Measurements from ENCODE around the gene GTF2A2.

GTF2A2 gene

DNA sequence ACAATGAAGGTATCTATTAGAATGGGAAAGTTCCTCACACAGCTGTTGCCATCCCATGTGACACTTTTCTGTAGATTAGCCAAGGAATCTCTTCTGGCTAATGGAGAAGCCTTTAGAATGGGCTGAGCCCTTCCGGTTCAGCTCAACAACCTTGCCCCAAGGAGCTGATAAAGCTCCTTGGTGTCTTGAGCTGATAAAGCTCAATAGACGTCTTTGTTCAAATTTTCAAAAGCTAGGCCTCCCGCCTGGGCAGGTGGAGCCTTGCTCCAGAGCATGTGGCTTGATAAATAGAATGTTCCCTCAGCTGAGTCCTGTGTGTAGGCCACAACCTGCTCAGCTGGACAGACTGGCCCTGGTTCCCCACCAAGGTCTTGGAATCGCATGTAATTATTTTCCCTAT, 39.0 kb upstream of the GTF2A2 start:
- TF ChIP-seq, protein P1, sequence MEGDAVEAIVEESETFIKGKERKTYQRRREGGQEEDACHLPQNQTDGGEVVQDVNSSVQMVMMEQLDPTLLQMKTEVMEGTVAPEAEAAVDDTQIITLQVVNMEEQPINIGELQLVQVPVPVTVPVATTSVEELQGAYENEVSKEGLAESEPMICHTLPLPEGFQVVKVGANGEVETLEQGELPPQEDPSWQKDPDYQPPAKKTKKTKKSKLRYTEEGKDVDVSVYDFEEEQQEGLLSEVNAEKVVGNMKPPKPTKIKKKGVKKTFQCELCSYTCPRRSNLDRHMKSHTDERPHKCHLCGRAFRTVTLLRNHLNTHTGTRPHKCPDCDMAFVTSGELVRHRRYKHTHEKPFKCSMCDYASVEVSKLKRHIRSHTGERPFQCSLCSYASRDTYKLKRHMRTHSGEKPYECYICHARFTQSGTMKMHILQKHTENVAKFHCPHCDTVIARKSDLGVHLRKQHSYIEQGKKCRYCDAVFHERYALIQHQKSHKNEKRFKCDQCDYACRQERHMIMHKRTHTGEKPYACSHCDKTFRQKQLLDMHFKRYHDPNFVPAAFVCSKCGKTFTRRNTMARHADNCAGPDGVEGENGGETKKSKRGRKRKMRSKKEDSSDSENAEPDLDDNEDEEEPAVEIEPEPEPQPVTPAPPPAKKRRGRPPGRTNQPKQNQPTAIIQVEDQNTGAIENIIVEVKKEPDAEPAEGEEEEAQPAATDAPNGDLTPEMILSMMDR (IDR thresholded peaks at IDR 0.05; ENCODE audit: extremely low read depth, insufficient read depth, missing control alignments): no peak
- in situ Hi-C loops (cut with MboI; ENCODE audit: low pct_unique_long_range_greater_than_20kb, low sequenced_read_pairs, unreplicated experiment): no loop called here
- DNase-seq (ENCODE audit: low spot score): no peak

GRCh38 chr15:59694779-59695178, 37.5 kb upstream of the GTF2A2 start:
- in situ Hi-C loops (cut with MboI; ENCODE audit: low pct_unique_long_range_greater_than_20kb, low sequenced_read_pairs, unreplicated experiment): no loop called here
- TF ChIP-seq, protein P1 (IDR thresholded peaks at IDR 0.05; ENCODE audit: extremely low read depth, insufficient read depth, missing control alignments): no peak
- DNase-seq (ENCODE audit: low spot score): no peak

GRCh38 chr15:59691194-59691805, 34.0 kb upstream of the GTF2A2 start:
- DNase-seq (ENCODE audit: low spot score): peak; percentile 43
- TF ChIP-seq, protein P1 (IDR thresholded peaks at IDR 0.05; ENCODE audit: extremely low read depth, insufficient read depth, missing control alignments): peak; percentile 73
- in situ Hi-C loops (cut with MboI; ENCODE audit: low pct_unique_long_range_greater_than_20kb, low sequenced_read_pairs, unreplicated experiment): no loop called here

DNA sequence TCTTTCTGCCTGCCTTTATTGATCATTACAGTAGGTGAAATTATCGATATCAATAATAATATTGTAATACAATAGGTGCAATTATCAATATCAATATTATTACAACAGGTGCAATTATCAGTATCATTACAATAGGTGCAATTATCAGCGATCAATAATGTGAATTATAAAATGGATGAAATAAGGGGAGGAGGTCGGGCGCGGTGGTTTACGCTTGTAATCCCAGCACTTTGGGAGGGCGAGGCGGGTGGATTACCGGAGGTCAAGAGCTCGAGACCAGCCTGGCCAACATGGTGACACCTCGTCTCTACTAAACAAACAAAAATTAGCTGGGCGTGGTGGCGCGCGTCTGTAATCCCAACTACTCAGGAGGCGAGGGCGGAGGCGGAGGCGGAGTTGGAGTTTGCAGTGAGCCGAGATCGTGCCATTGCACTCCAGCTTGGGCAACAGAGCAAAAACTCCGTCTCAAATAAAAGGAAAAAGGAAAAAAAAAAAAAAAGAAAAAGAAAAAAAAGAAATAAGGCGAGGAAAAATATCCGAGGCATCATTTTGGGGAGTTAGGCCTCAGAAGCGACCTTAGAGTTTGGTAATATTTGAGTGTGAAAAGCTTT, 32.4 kb upstream of the GTF2A2 start:
- in situ Hi-C loops (cut with MboI; ENCODE audit: low pct_unique_long_range_greater_than_20kb, low sequenced_read_pairs, unreplicated experiment): no loop called here
- DNase-seq (ENCODE audit: low spot score): no peak
- TF ChIP-seq, protein P1 (IDR thresholded peaks at IDR 0.05; ENCODE audit: extremely low read depth, insufficient read depth, missing control alignments): no peak

GRCh38 chr15:59688782-59689625, 31.7 kb upstream of the GTF2A2 start, which contains the start of gene BNIP2:
Gene BNIP2 (minus strand): TSS chr15:59689320. CDS start chr15:59682457, 6,863 bp downstream.
- TF ChIP-seq, protein P1 (IDR thresholded peaks at IDR 0.05; ENCODE audit: extremely low read depth, insufficient read depth, missing control alignments): peak; percentile 4
- in situ Hi-C loops (cut with MboI; ENCODE audit: low pct_unique_long_range_greater_than_20kb, low sequenced_read_pairs, unreplicated experiment): no loop called here
- peak; percentile 93 for DNase-seq (ENCODE audit: low spot score)

GRCh38 chr15:59688423-59688781, 31.1 kb upstream of the GTF2A2 start:
- in situ Hi-C loops (cut with MboI; ENCODE audit: low pct_unique_long_range_greater_than_20kb, low sequenced_read_pairs, unreplicated experiment): no loop called here
- TF ChIP-seq, protein P1 (IDR thresholded peaks at IDR 0.05; ENCODE audit: extremely low read depth, insufficient read depth, missing control alignments): no peak
- DNase-seq (ENCODE audit: low spot score): peak; percentile 14

Measured in GM13977 (cell line).